HCT116 (cell line): ENCODE measurements around the gene AMACR. TPM values are rescaled to one million over a fixed set of nuclear protein-coding genes. Genes with fewer than 3 reads are reported as not detected.

Source experiments
- ATAC-seq: fragments of 200-7000 bp; cut with Tn5 transposase; 2 replicates; pipeline ENCODE4 v1.9.1; 2020; ENCODE audit warnings: mild to moderate bottlenecking, moderate library complexity
- BruUV-seq: library from RNA; stranded (reverse); fragments of 400-500 nt; replicated peaks from 2 replicates; lab custom pipeline; 2021; lab: Mats Ljungman, UMichigan
- CTCF ChIA-PET: fragments of 300-600 bp; sonication (Branson Sonifier 250); formaldehyde crosslinking; loops from one replicate; lab custom pipeline; 2021; ENCODE audit warnings: antibody characterized with exemption; lab: Charles Lee
- POLR2A ChIA-PET: fragments of 300-600, 350-600 bp; sonication (Branson Sonifier 250); formaldehyde crosslinking; loops from one replicate; lab custom pipeline; 2021; ENCODE audit warnings: antibody characterized with exemption; lab: Charles Lee
- RAD21 ChIA-PET, 2 experiments: fragments of 300-600 bp; sonication (Branson Sonifier 250); formaldehyde crosslinking; loops; one replicate each; lab custom pipeline; 2023; ENCODE audit warnings: low total read pairs in 2 of 2; ENCODE audit not compliant: uncharacterized antibody in 2 of 2, unreplicated experiment in 2 of 2, low non-redundant PET in 1 of 2; lab: Charles Lee
- DNase-seq: peaks from one replicate; pipeline ENCODE4 v3.0.0-alpha.2; 2010; ENCODE audit warnings: low read depth, low spot score
- H2AFZ ChIP-seq: fragments of 200-600 bp; shearing (Covaris generic), sonication (generic); 2 replicates; pipeline ENCODE4 v1.6.1; 2017; ENCODE audit warnings: low read depth, mixed run types, mixed read lengths, antibody characterized with exemption, low read length; ENCODE audit not compliant: poor library complexity, severe bottlenecking
- H3K27ac ChIP-seq: 2 replicates; pipeline ENCODE4 v1.5.1; 2012; ENCODE audit warnings: low read depth, low read length
- H3K27me3 ChIP-seq: fragments of 200-600 bp; sonication (generic); 2 replicates; pipeline ENCODE4 v1.6.1; 2016; ENCODE audit warnings: mixed run types, low read length, mixed read lengths; ENCODE audit not compliant: insufficient read depth
- H3K36me3 ChIP-seq, 2 experiments: fragments of 200-500 bp in 1 of 2; fragments of 200-600 bp in 1 of 2; sonication (Bioruptor generic) in 1 of 2; sonication (generic) in 1 of 2; 2 replicates each; pipeline versions ENCODE4 v1.5.1 to v1.6.1; 2014 to 2016; ENCODE audit warnings: low read length in 2 of 2, inconsistent platforms in 1 of 2, mixed read lengths in 1 of 2, mixed run types in 1 of 2; ENCODE audit not compliant: insufficient read depth in 2 of 2, control insufficient read depth in 1 of 2
- H3K4me1 ChIP-seq, 2 experiments: fragments of 200-600 bp in 1 of 2; sonication (generic) in 1 of 2; 2 replicates each; pipeline versions ENCODE4 v1.5.1 to v1.6.1; 2012 to 2017; ENCODE audit warnings: low read length in 2 of 2, inconsistent platforms in 1 of 2, mild to moderate bottlenecking in 1 of 2, mixed read lengths in 1 of 2, mixed run types in 1 of 2, moderate library complexity in 1 of 2; ENCODE audit not compliant: insufficient read depth in 2 of 2, control insufficient read depth in 1 of 2
- H3K4me2 ChIP-seq: fragments of 200-600 bp; sonication (generic); 2 replicates; pipeline ENCODE4 v1.6.1; 2017; ENCODE audit warnings: mixed run types, low read length, mixed read lengths
- H3K4me3 ChIP-seq, 2 experiments: fragments of 200-600 bp in 1 of 2; sonication (generic) in 1 of 2; replicated peaks in 1 of 2; 2 replicates each; pipeline ENCODE4 v1.5.1; 2011 to 2016; ENCODE audit warnings: low read length in 2 of 2, control low read depth in 1 of 2, low read depth in 1 of 2, mild to moderate bottlenecking in 1 of 2, mixed read lengths in 1 of 2, mixed run types in 1 of 2
- H3K79me2 ChIP-seq: fragments of 200-600 bp; sonication (generic); 2 replicates; pipeline ENCODE4 v1.6.1; 2017; ENCODE audit warnings: mild to moderate bottlenecking, mixed run types, low read length, moderate library complexity, mixed read lengths; ENCODE audit not compliant: insufficient read depth
- H3K9ac ChIP-seq: fragments of 200-600 bp; sonication (generic); 2 replicates; pipeline ENCODE4 v1.6.1; 2016; ENCODE audit warnings: low read length, mixed read lengths
- H3K9me2 ChIP-seq: fragments of 200-600 bp; sonication (generic), shearing (Covaris generic); 2 replicates; pipeline ENCODE4 v1.6.1; 2017; ENCODE audit warnings: mixed run types, mild to moderate bottlenecking, moderate library complexity; ENCODE audit not compliant: insufficient read depth
- H3K9me3 ChIP-seq, 2 experiments: fragments of 200-500 bp in 1 of 2; fragments of 200-600 bp in 1 of 2; sonication (Bioruptor generic) in 1 of 2; sonication (generic) in 1 of 2; 2 replicates each; pipeline ENCODE4 v1.6.1; 2014 to 2017; ENCODE audit warnings: low read length in 2 of 2, mixed read lengths in 2 of 2, inconsistent platforms in 1 of 2, low read depth in 1 of 2, mild to moderate bottlenecking in 1 of 2, mixed run types in 1 of 2, moderate library complexity in 1 of 2; ENCODE audit not compliant: control insufficient read depth in 1 of 2, insufficient read depth in 1 of 2
- H4K20me1 ChIP-seq: fragments of 200-600 bp; sonication (generic), shearing (Covaris generic); 2 replicates; pipeline ENCODE4 v1.6.1; 2017; ENCODE audit warnings: mixed run types, mild to moderate bottlenecking, moderate library complexity; ENCODE audit not compliant: insufficient read depth
- CBX3 ChIP-seq: IDR thresholded peaks from 2 replicates; pipeline ENCODE4 v1.6.1; 2012; ENCODE audit warnings: low read depth
- CEBPB ChIP-seq: IDR thresholded peaks from 2 replicates; pipeline ENCODE4 v1.6.1; 2012; ENCODE audit warnings: low read depth
- EGR1 ChIP-seq: IDR thresholded peaks from 2 replicates; pipeline ENCODE4 v1.6.1; 2012; ENCODE audit warnings: low read depth
- JUND ChIP-seq: IDR thresholded peaks from 2 replicates; pipeline ENCODE4 v1.6.1; 2012
- POLR2AphosphoS5 ChIP-seq: IDR thresholded peaks from 2 replicates; pipeline ENCODE4 v1.6.1; 2011; ENCODE audit warnings: mild to moderate bottlenecking, low read depth, low read length, moderate library complexity
- SIN3A ChIP-seq: IDR thresholded peaks from 2 replicates; pipeline ENCODE4 v1.6.1; 2012; ENCODE audit warnings: low read depth
- SP1 ChIP-seq: IDR thresholded peaks from 2 replicates; pipeline ENCODE4 v1.6.1; 2012; ENCODE audit warnings: low read depth
- TCF7L2 ChIP-seq: IDR thresholded peaks from 2 replicates; pipeline ENCODE4 v1.7.0; 2011; ENCODE audit warnings: borderline replicate concordance, inconsistent platforms; ENCODE audit not compliant: insufficient read depth, insufficient read length; ENCODE audit errors: extremely low read depth
- ZBTB33 ChIP-seq: IDR thresholded peaks from 2 replicates; pipeline ENCODE4 v1.6.1; 2011; ENCODE audit warnings: mild to moderate bottlenecking, low read length, moderate library complexity; ENCODE audit not compliant: insufficient replicate concordance; ENCODE audit errors: extremely low read depth
- intact Hi-C: fragments of 100-400 bp; cut with micrococcal nuclease; formaldehyde crosslinking; loops from 2 replicates; pipeline ENCODE4 v1.10.0; 2022
- total RNA-seq: library from RNA; stranded (reverse); gene quantifications from one replicate; pipeline ENCODE4 v1.2.1, GENCODE V29; 2021; ENCODE audit not compliant: unreplicated experiment

Gene AMACR
- total RNA-seq, 1 experiment from 2014 or later: 4.3 TPM

- TF ChIP-seq ZBTB33: no peak
Observed at GRCh38 chr5:33968211-33969005, 39.4 kb downstream of the AMACR start (continued).

- CTCF ChIA-PET: interaction anchor here (1.2 kb wide), 1 partner anchor 31 kb away, joined by 4 read pairs; no protein-coding TSS in a partner anchor
- Histone ChIP-seq H3K4me3 (no peak overlapping the region), H2AFZ (no peak overlapping the region), H3K79me2 (no peaks in the 10 kb centered on the region), H3K27ac (no peak overlapping the region), H3K4me1 (no peaks in the 10 kb centered on the region), H3K27me3 (peaks cover 14% of the 10 kb centered on the region), H3K9me2 (no peaks in the 10 kb centered on the region), H3K4me2 (no peak overlapping the region), H3K9ac (no peak overlapping the region), H3K36me3 (no peaks in the 10 kb centered on the region), H3K9me3 (no peaks in the 10 kb centered on the region), H4K20me1 (no peaks in the 10 kb centered on the region)
- BruUV-seq: no TSS peak
- ATAC-seq: no peak
- RAD21 ChIA-PET: no interaction called here
- intact Hi-C loops: no loop called here
- DNase-seq: no peak
- POLR2A ChIA-PET: no interaction called here
- TF ChIP-seq ZBTB33: no peak
- TF ChIP-seq EGR1: no peak
- no peak for TF ChIP-seq CEBPB
- no peak for TF ChIP-seq POLR2AphosphoS5
- no peak for TF ChIP-seq TCF7L2
- TF ChIP-seq CBX3: no peak
- TF ChIP-seq SP1: no peak
- TF ChIP-seq SIN3A: no peak
- TF ChIP-seq JUND: no peak
Observed at GRCh38 chr5:33966805-33967204, 41.0 kb downstream of the AMACR start.
